ENCODE measurements around the gene JMJD7. TPM values are rescaled to one million over a fixed set of nuclear protein-coding genes. Genes with fewer than 3 reads are reported as not detected.
"Not testable (repeated sequence)": the region's sequence is repeated elsewhere in the genome, so short reads cannot be mapped to it uniquely, and the experiment has no call there.

JMJD7 gene
- total RNA-seq, 1 donor from 2014 or later = 24.3 TPM

DNA sequence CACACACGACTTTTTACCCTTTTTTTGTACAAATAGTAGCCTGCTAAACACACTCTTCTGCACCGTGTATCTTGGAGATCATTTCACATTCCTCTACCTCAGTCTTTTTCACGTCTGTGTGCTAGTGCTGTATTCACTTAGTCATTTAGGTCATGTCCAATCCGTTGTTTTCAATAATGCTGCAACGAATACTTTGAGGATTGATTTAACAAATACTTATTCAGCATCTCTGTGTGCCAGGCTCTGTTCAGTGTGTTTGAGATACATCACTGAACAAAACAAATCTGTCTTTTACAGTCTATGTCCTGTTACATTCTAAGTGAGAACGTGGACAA is 882 bp downstream of the JMJD7 start:
- intact Hi-C loops (cut with DNase I) = no loop called here
- peak overlapping the region; percentile 75 for H3K4me3 ChIP-seq
- H3K4me1 ChIP-seq = peaks cover 48% of the 10 kb centered on the region
- peaks cover 35% of the 10 kb centered on the region for H3K36me3 ChIP-seq
- no peaks in the 10 kb centered on the region for H3K9me3 ChIP-seq
- H3K27me3 ChIP-seq (ENCODE audit: low read depth) = no peaks in the 10 kb centered on the region
- TF ChIP-seq, protein P1, sequence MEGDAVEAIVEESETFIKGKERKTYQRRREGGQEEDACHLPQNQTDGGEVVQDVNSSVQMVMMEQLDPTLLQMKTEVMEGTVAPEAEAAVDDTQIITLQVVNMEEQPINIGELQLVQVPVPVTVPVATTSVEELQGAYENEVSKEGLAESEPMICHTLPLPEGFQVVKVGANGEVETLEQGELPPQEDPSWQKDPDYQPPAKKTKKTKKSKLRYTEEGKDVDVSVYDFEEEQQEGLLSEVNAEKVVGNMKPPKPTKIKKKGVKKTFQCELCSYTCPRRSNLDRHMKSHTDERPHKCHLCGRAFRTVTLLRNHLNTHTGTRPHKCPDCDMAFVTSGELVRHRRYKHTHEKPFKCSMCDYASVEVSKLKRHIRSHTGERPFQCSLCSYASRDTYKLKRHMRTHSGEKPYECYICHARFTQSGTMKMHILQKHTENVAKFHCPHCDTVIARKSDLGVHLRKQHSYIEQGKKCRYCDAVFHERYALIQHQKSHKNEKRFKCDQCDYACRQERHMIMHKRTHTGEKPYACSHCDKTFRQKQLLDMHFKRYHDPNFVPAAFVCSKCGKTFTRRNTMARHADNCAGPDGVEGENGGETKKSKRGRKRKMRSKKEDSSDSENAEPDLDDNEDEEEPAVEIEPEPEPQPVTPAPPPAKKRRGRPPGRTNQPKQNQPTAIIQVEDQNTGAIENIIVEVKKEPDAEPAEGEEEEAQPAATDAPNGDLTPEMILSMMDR (IDR thresholded peaks at IDR 0.05) = no peak
- DNase-seq (no peak), ATAC-seq (no peak)
- no peak overlapping the region for H3K27ac ChIP-seq

DNA sequence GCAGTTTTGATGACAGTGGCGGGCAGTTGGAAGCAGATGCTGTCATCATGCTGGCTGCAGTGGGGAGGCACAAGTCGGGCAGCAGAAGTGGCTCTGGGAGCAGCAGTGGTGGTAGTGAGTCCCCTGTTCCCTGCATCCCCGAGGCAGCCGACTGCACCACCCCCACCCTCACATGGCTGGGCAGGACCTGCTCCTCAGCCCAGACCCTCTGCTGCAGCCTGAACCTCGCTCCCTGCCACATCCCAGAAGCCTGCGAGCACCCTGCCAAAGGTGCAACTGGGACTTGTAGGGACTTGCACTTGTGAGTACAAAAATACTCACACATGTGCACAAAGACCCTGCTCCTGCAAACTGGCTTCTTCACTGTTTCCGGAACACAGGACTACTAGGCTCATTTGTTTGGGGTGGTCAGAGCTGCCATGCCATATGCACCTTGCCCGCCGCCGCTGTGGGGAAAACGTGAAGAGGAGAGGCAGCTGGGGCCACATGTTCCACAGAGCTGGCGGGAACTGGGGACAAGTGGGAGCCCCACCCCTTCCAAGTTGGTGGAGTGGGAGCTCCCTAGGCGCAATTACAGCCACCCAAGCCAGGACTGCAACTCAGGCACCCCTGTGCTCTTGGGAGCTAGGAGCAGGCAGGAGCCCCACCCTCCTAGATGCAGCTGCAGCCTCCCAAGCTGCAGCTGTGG is 2.2 kb downstream of the JMJD7 start:
- Histone ChIP-seq H3K27ac (no peak overlapping the region), H3K4me3 (no peak overlapping the region), H3K4me1 (peaks cover 48% of the 10 kb centered on the region), H3K9me3 (no peaks in the 10 kb centered on the region), H3K27me3 (ENCODE audit: low read depth) (no peaks in the 10 kb centered on the region), H3K36me3 (peaks cover 21% of the 10 kb centered on the region)
- ATAC-seq (no peak), DNase-seq (no peak)
- TF ChIP-seq, protein P1 (IDR thresholded peaks at IDR 0.05) = no peak
- intact Hi-C loops (cut with DNase I) = no loop called here

DNA sequence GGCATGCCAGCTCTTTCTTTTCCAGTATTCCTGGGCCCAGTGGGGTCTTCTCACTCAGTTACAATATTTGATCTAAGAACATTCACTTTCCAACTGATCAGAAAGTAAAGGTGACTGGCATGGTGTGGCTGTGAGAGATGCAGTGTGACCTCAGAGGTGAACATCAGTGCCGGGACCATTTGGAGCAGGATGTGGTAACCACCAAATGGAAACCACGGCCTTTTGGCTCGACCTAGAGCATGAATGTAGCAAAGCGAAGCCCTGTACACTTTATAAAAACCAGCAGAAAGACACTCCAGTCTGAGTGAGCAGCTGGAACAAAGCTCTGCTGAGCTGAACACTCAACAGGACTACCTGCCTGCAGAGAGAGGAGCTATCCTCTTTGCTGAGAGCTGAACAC is 3.4 kb downstream of the JMJD7 start:
- Histone ChIP-seq H3K36me3 (peaks cover 23% of the 10 kb centered on the region), H3K4me1 (peaks cover 52% of the 10 kb centered on the region)
- H3K4me3 ChIP-seq; H3K27me3 ChIP-seq (ENCODE audit: low read depth); H3K9me3 ChIP-seq; DNase-seq; ATAC-seq; intact Hi-C loops (cut with DNase I); H3K27ac ChIP-seq: not testable (repeated sequence)

DNA sequence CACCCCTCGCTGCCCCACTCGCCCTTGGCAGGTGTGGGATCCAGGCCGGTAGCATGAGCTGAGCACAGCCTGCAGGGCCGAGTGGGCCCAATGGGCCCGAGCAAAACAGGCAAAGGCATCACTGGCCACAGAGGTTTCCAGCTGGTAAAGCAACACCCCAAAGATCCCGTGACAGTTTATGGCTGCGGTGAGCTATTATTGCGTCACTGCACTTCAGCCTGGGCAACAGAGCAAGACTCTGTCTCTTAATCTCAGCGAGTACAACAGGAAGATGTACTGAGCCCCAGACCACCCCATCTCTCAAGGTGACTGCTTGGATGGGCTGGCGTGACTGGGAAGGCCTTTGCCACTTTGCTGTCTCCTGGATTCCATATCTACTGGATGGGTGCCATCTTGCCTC is 4.3 kb downstream of the JMJD7 start:
- no peak overlapping the region for H3K27ac ChIP-seq
- no peak for DNase-seq
- H3K27me3 ChIP-seq (ENCODE audit: low read depth) = no peaks in the 10 kb centered on the region
- no peak for ATAC-seq
- no peak overlapping the region for H3K4me3 ChIP-seq
- peaks cover 32% of the 10 kb centered on the region for H3K36me3 ChIP-seq
- H3K4me1 ChIP-seq = peaks cover 58% of the 10 kb centered on the region
- TF ChIP-seq, protein P1 (IDR thresholded peaks at IDR 0.05) = no peak
- no peaks in the 10 kb centered on the region for H3K9me3 ChIP-seq
- intact Hi-C loops (cut with DNase I) = no loop called here

GRCh38 chr15:41832875-41833274 is 5.0 kb downstream of the JMJD7 start:
- ATAC-seq (peak in 1 of 2 donors; percentile 3), DNase-seq (peak; percentile 68)
- peaks cover 32% of the 10 kb centered on the region for H3K36me3 ChIP-seq
- H3K4me1 ChIP-seq = peaks cover 57% of the 10 kb centered on the region
- no peak overlapping the region for H3K4me3 ChIP-seq
- H3K27me3 ChIP-seq (ENCODE audit: low read depth) = no peaks in the 10 kb centered on the region
- no peaks in the 10 kb centered on the region for H3K9me3 ChIP-seq
- intact Hi-C loops (cut with DNase I) = no loop called here
- no peak overlapping the region for H3K27ac ChIP-seq
- TF ChIP-seq, protein P1 (IDR thresholded peaks at IDR 0.05) = no peak

GRCh38 chr15:41834096-41834495 is 6.2 kb downstream of the JMJD7 start:
- Histone ChIP-seq H3K27ac (no peak overlapping the region), H3K4me3 (no peak overlapping the region), H3K4me1 (peaks cover 54% of the 10 kb centered on the region), H3K36me3 (peaks cover 32% of the 10 kb centered on the region), H3K27me3 (ENCODE audit: low read depth) (no peaks in the 10 kb centered on the region), H3K9me3 (no peaks in the 10 kb centered on the region)
- ATAC-seq (no peak), DNase-seq (no peak)
- intact Hi-C loops (cut with DNase I) = no loop called here
- TF ChIP-seq, protein P1 (IDR thresholded peaks at IDR 0.05) = no peak

Data from lower lobe of right lung (tissue), 2 donors.